Suprapubic skin (tissue), 4 donors: Measurements from ENCODE around the gene RIC3. TPM values are rescaled to one million over a fixed set of nuclear protein-coding genes. Genes with fewer than 3 reads are reported as not detected.

ENCODE experiments used
- DNase-seq, 2 donors: peaks; one replicate each; pipeline ENCODE4 v3.0.0-alpha.2; 2019; ENCODE audit warnings: low spot score in 2 of 2
- H3K27ac ChIP-seq: fragments of 200-600 bp; sonication (generic); one replicate; pipeline ENCODE4 v1.5.1; 2019
- H3K27me3 ChIP-seq: fragments of 200-600 bp; sonication (generic); one replicate; pipeline ENCODE4 v1.5.1; 2019
- H3K36me3 ChIP-seq: fragments of 200-600 bp; sonication (generic); one replicate; pipeline ENCODE4 v1.5.1; 2019
- H3K4me1 ChIP-seq: fragments of 200-600 bp; sonication (generic); one replicate; pipeline ENCODE4 v1.5.1; 2019
- H3K4me3 ChIP-seq: fragments of 200-600 bp; sonication (generic); one replicate; pipeline ENCODE4 v1.5.1; 2019; ENCODE audit warnings: mild to moderate bottlenecking
- H3K9me3 ChIP-seq: fragments of 200-600 bp; sonication (generic); one replicate; pipeline ENCODE4 v1.5.1; 2019
- EP300 ChIP-seq: sonication (generic); formaldehyde crosslinking; IDR thresholded peaks from one replicate; pipeline ENCODE4 v1.6.1; 2017; ENCODE audit warnings: antibody characterized with exemption
- POLR2A ChIP-seq, 2 donors: fragments of 450-650 bp; IDR thresholded peaks; one replicate each; pipeline ENCODE4 v1.6.1; 2017; ENCODE audit warnings: antibody characterized with exemption in 2 of 2, mild to moderate bottlenecking in 2 of 2, moderate library complexity in 2 of 2
- POLR2AphosphoS5 ChIP-seq, 3 donors: sonication (generic); formaldehyde crosslinking; IDR thresholded peaks; one replicate each; pipeline ENCODE4 v1.6.1; 2017; ENCODE audit warnings: antibody characterized with exemption in 3 of 3
- WGBS: methylation state at CpG from one replicate; pipeline ENCODE4 v1.1.5; 2018; 5-methylcytosine and 5-hydroxymethylcytosine counted together
- total RNA-seq, 4 donors: library from RNA; depleted of rRNA; stranded (reverse); fragments of >200 nt; gene quantifications; one replicate each; pipeline ENCODE4 v1.1.0, GENCODE V29; 2016
- TF ChIP-seq, protein P1 (sequence below), 2 donors: fragments of 200-600 bp in 1 of 2; fragments of 450-650 bp in 1 of 2; sonication (generic) in 1 of 2; IDR thresholded peaks; one replicate each; pipeline ENCODE4 v1.5.1; 2016 to 2019; ENCODE audit warnings: antibody characterized with exemption in 2 of 2, mild to moderate bottlenecking in 1 of 2, moderate library complexity in 1 of 2

RIC3 gene
- total RNA-seq: 100 to 1,000 TPM in 1 of 4 donors, 10 to 100 TPM in 3; 20.5 to 118 (median 35.1) TPM

DNA sequence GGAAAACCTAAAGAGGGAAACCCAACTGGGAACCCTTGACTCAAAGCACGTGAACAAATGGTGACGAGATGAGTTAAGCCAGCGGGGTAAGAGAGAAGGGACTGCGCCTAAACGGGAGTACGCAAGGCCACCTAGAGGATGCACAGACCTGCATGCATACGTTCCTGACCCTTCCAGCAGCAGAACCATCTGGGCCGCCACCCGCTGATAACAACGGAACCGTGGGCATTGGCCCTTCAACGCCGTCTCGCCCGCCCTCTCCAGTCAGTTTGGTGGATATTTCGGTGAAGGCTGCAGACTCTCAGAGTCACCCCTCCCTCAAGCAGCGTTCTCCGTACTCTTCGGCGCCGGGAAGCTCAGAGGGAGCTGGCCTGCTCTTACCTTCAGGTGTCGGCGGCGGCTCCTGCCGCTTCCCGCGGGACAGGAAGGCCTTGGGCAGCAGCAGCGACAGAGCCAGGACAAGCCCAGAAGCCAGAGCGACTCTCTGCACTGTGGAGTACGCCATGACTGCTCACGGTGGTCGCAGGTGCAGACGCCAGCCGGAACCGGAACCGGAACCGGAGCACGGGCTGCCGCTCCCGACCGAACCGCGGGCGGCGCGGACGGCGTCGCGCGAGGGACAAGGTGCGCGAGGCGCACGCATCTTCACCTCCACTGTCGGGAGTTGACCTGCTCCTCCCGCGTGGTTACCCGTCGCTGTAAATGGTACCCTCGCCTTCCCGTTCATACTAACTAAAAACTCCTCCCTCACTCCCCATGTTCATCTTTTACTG lies at the start of gene RIC3:
TSS of gene RIC3 (minus strand) at position 541 of the 773 bp plus-strand sequence. CDS start at position 505, 36 bp downstream.
- no peaks in the 10 kb centered on the region for H3K36me3 ChIP-seq
- H3K27me3 ChIP-seq: peaks cover 15% of the 10 kb centered on the region
- no peaks in the 10 kb centered on the region for H3K9me3 ChIP-seq
- peak within 1 kb of the TSS; percentile 61 for H3K4me3 ChIP-seq
- TF ChIP-seq POLR2A (IDR thresholded peaks at IDR 0.05) (no peak), POLR2AphosphoS5 (IDR thresholded peaks at IDR 0.05) (no peak), EP300 (no peak)
- TF ChIP-seq, protein P1, sequence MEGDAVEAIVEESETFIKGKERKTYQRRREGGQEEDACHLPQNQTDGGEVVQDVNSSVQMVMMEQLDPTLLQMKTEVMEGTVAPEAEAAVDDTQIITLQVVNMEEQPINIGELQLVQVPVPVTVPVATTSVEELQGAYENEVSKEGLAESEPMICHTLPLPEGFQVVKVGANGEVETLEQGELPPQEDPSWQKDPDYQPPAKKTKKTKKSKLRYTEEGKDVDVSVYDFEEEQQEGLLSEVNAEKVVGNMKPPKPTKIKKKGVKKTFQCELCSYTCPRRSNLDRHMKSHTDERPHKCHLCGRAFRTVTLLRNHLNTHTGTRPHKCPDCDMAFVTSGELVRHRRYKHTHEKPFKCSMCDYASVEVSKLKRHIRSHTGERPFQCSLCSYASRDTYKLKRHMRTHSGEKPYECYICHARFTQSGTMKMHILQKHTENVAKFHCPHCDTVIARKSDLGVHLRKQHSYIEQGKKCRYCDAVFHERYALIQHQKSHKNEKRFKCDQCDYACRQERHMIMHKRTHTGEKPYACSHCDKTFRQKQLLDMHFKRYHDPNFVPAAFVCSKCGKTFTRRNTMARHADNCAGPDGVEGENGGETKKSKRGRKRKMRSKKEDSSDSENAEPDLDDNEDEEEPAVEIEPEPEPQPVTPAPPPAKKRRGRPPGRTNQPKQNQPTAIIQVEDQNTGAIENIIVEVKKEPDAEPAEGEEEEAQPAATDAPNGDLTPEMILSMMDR (IDR thresholded peaks at IDR 0.05): no peak
- no peak within 1 kb of the TSS for H3K27ac ChIP-seq
- WGBS: 2% methylated on average over 24 of the region's 62 CpGs
- peaks cover 16% of the 10 kb centered on the region for H3K4me1 ChIP-seq
- DNase-seq: no peak

DNA sequence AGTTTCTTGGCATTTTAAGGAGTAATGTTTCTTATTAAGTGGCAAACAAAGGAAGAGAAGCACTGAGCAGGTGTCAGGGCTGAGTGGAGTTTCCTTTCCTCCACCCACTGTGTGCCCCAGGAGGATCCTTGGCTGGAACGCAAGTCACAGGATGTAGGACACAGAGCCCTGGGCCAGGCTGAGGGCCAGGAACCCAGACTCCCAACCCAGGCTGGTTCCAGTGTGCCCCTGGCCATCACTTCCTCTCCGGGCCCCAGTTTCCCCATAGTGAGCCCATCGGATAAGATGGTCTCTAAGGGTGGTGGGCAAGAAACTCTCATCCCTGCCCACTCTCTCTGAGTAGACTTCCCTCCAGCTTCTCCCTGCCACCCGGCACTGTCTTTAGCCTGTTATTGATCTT lies 49.6 kb upstream of the RIC3 start:
- no peaks in the 10 kb centered on the region for H3K9me3 ChIP-seq
- no peaks in the 10 kb centered on the region for H3K4me1 ChIP-seq
- TF ChIP-seq POLR2A (IDR thresholded peaks at IDR 0.05) (no peak), POLR2AphosphoS5 (IDR thresholded peaks at IDR 0.05) (no peak), EP300 (no peak)
- TF ChIP-seq, protein P1 (IDR thresholded peaks at IDR 0.05): no peak
- no peak for DNase-seq
- H3K36me3 ChIP-seq: no peaks in the 10 kb centered on the region
- no peak overlapping the region for H3K4me3 ChIP-seq
- no peak overlapping the region for H3K27ac ChIP-seq
- 68% methylated on average over 4 of the region's 4 CpGs for WGBS
- no peaks in the 10 kb centered on the region for H3K27me3 ChIP-seq

GRCh38 chr11:8217926-8218325 lies 49.1 kb upstream of the RIC3 start:
- 90% methylated on average over 9 of the region's 11 CpGs for WGBS
- no peak for DNase-seq
- no peaks in the 10 kb centered on the region for H3K36me3 ChIP-seq
- H3K9me3 ChIP-seq: no peaks in the 10 kb centered on the region
- no peaks in the 10 kb centered on the region for H3K27me3 ChIP-seq
- H3K27ac ChIP-seq: no peak overlapping the region
- H3K4me3 ChIP-seq: no peak overlapping the region
- TF ChIP-seq POLR2A (IDR thresholded peaks at IDR 0.05) (no peak), POLR2AphosphoS5 (IDR thresholded peaks at IDR 0.05) (no peak), EP300 (no peak)
- TF ChIP-seq, protein P1 (IDR thresholded peaks at IDR 0.05): no peak
- no peaks in the 10 kb centered on the region for H3K4me1 ChIP-seq

DNA sequence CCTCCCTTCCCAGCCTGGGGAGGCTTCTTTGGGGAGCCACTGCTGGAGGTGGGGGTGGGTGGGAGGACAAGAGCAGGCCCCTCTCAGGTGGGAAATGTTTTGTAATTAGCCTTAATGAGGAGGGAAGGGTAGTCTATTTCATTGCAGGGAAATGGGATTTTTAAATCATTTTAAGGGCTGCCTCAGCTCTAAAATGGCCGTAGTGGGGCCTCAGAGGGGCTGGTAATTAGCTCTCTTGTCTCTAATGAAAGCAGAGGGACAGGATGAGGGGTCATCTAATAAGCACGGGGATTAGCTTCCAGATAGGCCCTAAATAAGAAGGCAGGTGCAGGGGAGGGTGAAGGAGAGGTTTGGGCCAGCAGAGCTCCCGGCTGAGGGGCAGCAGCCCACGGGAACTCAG lies 48.3 kb upstream of the RIC3 start:
- Histone ChIP-seq H3K27me3 (no peaks in the 10 kb centered on the region), H3K9me3 (no peaks in the 10 kb centered on the region), H3K4me3 (no peak overlapping the region), H3K27ac (no peak overlapping the region), H3K4me1 (no peaks in the 10 kb centered on the region), H3K36me3 (no peaks in the 10 kb centered on the region)
- DNase-seq: no peak
- TF ChIP-seq POLR2AphosphoS5 (IDR thresholded peaks at IDR 0.05): no peak
- no peak for TF ChIP-seq POLR2A (IDR thresholded peaks at IDR 0.05)
- no peak for TF ChIP-seq EP300
- TF ChIP-seq, protein P1 (IDR thresholded peaks at IDR 0.05): no peak
- 72% methylated on average over 4 of the region's 4 CpGs for WGBS

- Histone ChIP-seq H3K9me3 (no peaks in the 10 kb centered on the region), H3K4me3 (no peak overlapping the region), H3K27ac (no peak overlapping the region), H3K36me3 (no peaks in the 10 kb centered on the region), H3K27me3 (peaks cover 7% of the 10 kb centered on the region), H3K4me1 (no peaks in the 10 kb centered on the region)
- TF ChIP-seq, protein P1 (IDR thresholded peaks at IDR 0.05): no peak
- TF ChIP-seq POLR2A (IDR thresholded peaks at IDR 0.05) (no peak), POLR2AphosphoS5 (IDR thresholded peaks at IDR 0.05) (no peak), EP300 (no peak)
- peak in 1 of 2 donors; percentile 41 for DNase-seq
- WGBS: 75% methylated on average over 4 of the region's 4 CpGs
Measured at GRCh38 chr11:8213376-8213775, 44.6 kb upstream of the RIC3 start.
